Loucy (cell line): ENCODE results near the gene LRRC28.

Experiments used
- EZH2phosphoT487 ChIP-seq: fragments of 200-600 bp; IDR thresholded peaks from 2 replicates; pipeline ENCODE4 v1.6.1; 2018; ENCODE audit warnings: antibody characterized with exemption, mild to moderate bottlenecking, moderate library complexity, borderline replicate concordance
- TF ChIP-seq, protein P1 (sequence below): fragments of 200-600 bp; sonication (generic); conservative IDR thresholded peaks from 2 replicates; pipeline ENCODE4 v1.5.1; 2014; ENCODE audit warnings: mild to moderate bottlenecking, antibody characterized with exemption, low read length

DNA sequence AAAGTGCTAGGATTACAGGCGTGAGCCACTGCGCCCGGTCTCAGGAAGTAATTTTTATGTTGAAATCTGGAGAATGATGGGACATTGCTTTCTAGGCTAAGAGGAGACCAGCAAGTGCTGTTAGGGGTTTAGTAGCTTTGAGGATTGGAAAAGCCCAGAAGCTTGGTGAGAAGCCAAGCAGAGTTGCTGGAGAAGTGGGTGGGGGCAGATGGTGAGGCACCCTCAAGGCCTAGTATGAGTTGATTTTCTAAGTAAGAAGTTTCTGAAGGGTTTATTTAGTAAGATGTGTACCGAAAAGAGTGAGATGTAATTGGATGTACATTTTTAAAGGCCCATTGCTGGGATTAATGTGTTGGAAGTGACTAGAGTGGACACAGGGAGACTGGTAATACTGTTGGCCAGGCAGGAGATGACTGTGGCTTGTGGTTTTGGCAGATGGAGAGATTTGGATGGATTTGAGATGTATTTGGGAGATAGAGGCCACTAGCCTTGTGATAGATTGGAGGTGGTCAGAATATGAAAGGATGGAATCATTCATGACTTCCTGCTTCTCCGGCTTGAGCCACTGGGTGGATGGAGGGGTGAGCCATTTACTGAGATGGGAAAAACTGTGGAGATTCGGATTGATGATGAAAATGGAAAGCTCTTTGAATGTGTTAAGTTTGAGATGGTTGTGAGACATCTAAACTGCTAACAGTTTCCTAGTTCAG lies 2.3 kb downstream of the LRRC28 start:
- TF ChIP-seq EZH2phosphoT487: no peak
- TF ChIP-seq, protein P1, sequence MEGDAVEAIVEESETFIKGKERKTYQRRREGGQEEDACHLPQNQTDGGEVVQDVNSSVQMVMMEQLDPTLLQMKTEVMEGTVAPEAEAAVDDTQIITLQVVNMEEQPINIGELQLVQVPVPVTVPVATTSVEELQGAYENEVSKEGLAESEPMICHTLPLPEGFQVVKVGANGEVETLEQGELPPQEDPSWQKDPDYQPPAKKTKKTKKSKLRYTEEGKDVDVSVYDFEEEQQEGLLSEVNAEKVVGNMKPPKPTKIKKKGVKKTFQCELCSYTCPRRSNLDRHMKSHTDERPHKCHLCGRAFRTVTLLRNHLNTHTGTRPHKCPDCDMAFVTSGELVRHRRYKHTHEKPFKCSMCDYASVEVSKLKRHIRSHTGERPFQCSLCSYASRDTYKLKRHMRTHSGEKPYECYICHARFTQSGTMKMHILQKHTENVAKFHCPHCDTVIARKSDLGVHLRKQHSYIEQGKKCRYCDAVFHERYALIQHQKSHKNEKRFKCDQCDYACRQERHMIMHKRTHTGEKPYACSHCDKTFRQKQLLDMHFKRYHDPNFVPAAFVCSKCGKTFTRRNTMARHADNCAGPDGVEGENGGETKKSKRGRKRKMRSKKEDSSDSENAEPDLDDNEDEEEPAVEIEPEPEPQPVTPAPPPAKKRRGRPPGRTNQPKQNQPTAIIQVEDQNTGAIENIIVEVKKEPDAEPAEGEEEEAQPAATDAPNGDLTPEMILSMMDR: no peak
